ENCODE results near the gene CDH2.

CDH2 gene

DNA sequence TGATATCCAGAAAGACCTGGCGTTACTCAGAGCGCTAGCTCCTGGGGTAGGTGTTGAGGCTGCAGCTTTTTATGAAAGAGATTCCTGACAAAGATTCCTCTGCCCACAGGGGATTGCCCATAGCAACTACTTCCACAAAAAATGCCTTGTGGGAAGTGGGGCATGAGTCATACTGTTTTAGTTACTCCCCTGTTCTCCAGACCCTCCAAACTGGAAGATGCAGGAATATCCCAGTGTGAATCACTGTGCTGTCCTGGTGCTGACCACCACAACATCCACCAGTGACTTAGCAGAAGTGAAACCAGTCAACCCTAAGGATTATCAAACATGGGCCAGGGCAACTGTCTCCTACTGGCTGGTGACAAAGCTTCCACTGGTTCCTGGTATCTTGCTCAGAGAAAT is 61.8 kb downstream of the CDH2 start:
- Histone ChIP-seq H3K36me3 (ENCODE audit: control insufficient read depth in 2 of 2, insufficient read depth in 2 of 2, low read length in 2 of 2) (no peaks in the 10 kb centered on the region), H3K4me3 (ENCODE audit: low read length in 2 of 2) (no peak overlapping the region), H3K4me1 (ENCODE audit: control insufficient read depth in 2 of 2, insufficient read depth in 2 of 2, low read length in 2 of 2) (no peaks in the 10 kb centered on the region), H3K9ac (ENCODE audit: low read depth in 1 of 2, low read length in 2 of 2) (no peak overlapping the region), H3K27me3 (ENCODE audit: control insufficient read depth in 2 of 2, insufficient read depth in 2 of 2, low read length in 2 of 2) (no peaks in the 10 kb centered on the region), H3K27ac (ENCODE audit: low read depth in 2 of 2, low read length in 2 of 2) (no peak overlapping the region), H3K9me3 (ENCODE audit: control insufficient read depth in 2 of 2, low read length in 2 of 2) (no peaks in the 10 kb centered on the region)

GRCh38 chr18:28114472-28114871 is 62.5 kb downstream of the CDH2 start:
- Histone ChIP-seq H3K27ac (ENCODE audit: low read depth in 2 of 2, low read length in 2 of 2) (no peak overlapping the region), H3K4me1 (ENCODE audit: control insufficient read depth in 2 of 2, insufficient read depth in 2 of 2, low read length in 2 of 2) (no peaks in the 10 kb centered on the region), H3K36me3 (ENCODE audit: control insufficient read depth in 2 of 2, insufficient read depth in 2 of 2, low read length in 2 of 2) (no peaks in the 10 kb centered on the region), H3K27me3 (ENCODE audit: control insufficient read depth in 2 of 2, insufficient read depth in 2 of 2, low read length in 2 of 2) (no peaks in the 10 kb centered on the region), H3K9me3 (ENCODE audit: control insufficient read depth in 2 of 2, low read length in 2 of 2) (no peaks in the 10 kb centered on the region), H3K4me3 (ENCODE audit: low read length in 2 of 2) (no peak overlapping the region), H3K9ac (ENCODE audit: low read depth in 1 of 2, low read length in 2 of 2) (no peak overlapping the region)

GRCh38 chr18:28113271-28114029 is 63.5 kb downstream of the CDH2 start:
- Histone ChIP-seq H3K9me3 (ENCODE audit: control insufficient read depth in 2 of 2, low read length in 2 of 2) (no peaks in the 10 kb centered on the region), H3K36me3 (ENCODE audit: control insufficient read depth in 2 of 2, insufficient read depth in 2 of 2, low read length in 2 of 2) (no peaks in the 10 kb centered on the region), H3K4me3 (ENCODE audit: low read length in 2 of 2) (no peak overlapping the region), H3K4me1 (ENCODE audit: control insufficient read depth in 2 of 2, insufficient read depth in 2 of 2, low read length in 2 of 2) (no peaks in the 10 kb centered on the region), H3K27ac (ENCODE audit: low read depth in 2 of 2, low read length in 2 of 2) (no peak overlapping the region), H3K9ac (ENCODE audit: low read depth in 1 of 2, low read length in 2 of 2) (no peak overlapping the region), H3K27me3 (ENCODE audit: control insufficient read depth in 2 of 2, insufficient read depth in 2 of 2, low read length in 2 of 2) (no peaks in the 10 kb centered on the region)

DNA sequence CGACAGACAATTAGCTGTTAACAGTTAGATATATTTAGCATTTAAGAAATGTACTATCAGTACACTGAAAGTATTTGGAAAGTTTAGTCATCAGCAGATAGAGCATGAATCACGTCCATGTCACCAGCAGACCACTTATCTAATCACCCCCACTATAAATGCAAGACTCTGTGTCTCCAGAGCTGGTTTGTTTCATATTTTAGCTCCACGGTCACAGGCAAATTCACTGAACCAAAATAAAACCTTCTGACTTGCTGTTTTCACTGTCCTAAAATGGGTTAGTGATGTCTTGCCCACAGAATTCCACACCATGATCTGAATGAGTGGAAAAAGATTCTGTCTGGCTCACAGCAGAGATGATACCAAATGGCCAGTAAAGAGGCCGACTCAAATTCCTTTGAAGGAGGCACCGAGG is 64.9 kb downstream of the CDH2 start:
- no peaks in the 10 kb centered on the region for H3K27me3 ChIP-seq (ENCODE audit: control insufficient read depth in 2 of 2, insufficient read depth in 2 of 2, low read length in 2 of 2)
- no peaks in the 10 kb centered on the region for H3K4me1 ChIP-seq (ENCODE audit: control insufficient read depth in 2 of 2, insufficient read depth in 2 of 2, low read length in 2 of 2)
- H3K27ac ChIP-seq (ENCODE audit: low read depth in 2 of 2, low read length in 2 of 2): no peak overlapping the region
- H3K36me3 ChIP-seq (ENCODE audit: control insufficient read depth in 2 of 2, insufficient read depth in 2 of 2, low read length in 2 of 2): no peaks in the 10 kb centered on the region
- no peak overlapping the region for H3K9ac ChIP-seq (ENCODE audit: low read depth in 1 of 2, low read length in 2 of 2)
- H3K9me3 ChIP-seq (ENCODE audit: control insufficient read depth in 2 of 2, low read length in 2 of 2): no peaks in the 10 kb centered on the region
- H3K4me3 ChIP-seq (ENCODE audit: low read length in 2 of 2): no peak overlapping the region

- H3K4me1 ChIP-seq (ENCODE audit: control insufficient read depth in 2 of 2, insufficient read depth in 2 of 2, low read length in 2 of 2): no peaks in the 10 kb centered on the region
- H3K4me3 ChIP-seq (ENCODE audit: low read length in 2 of 2): no peak overlapping the region
- H3K36me3 ChIP-seq (ENCODE audit: control insufficient read depth in 2 of 2, insufficient read depth in 2 of 2, low read length in 2 of 2): no peaks in the 10 kb centered on the region
- H3K27me3 ChIP-seq (ENCODE audit: control insufficient read depth in 2 of 2, insufficient read depth in 2 of 2, low read length in 2 of 2): no peaks in the 10 kb centered on the region
- H3K9ac ChIP-seq (ENCODE audit: low read depth in 1 of 2, low read length in 2 of 2): no peak overlapping the region
- H3K27ac ChIP-seq (ENCODE audit: low read depth in 2 of 2, low read length in 2 of 2): no peak overlapping the region
- H3K9me3 ChIP-seq (ENCODE audit: control insufficient read depth in 2 of 2, low read length in 2 of 2): no peaks in the 10 kb centered on the region
These were observed 66.0 kb downstream of the CDH2 start for GRCh38 chr18:28110924-28111323.

DNA sequence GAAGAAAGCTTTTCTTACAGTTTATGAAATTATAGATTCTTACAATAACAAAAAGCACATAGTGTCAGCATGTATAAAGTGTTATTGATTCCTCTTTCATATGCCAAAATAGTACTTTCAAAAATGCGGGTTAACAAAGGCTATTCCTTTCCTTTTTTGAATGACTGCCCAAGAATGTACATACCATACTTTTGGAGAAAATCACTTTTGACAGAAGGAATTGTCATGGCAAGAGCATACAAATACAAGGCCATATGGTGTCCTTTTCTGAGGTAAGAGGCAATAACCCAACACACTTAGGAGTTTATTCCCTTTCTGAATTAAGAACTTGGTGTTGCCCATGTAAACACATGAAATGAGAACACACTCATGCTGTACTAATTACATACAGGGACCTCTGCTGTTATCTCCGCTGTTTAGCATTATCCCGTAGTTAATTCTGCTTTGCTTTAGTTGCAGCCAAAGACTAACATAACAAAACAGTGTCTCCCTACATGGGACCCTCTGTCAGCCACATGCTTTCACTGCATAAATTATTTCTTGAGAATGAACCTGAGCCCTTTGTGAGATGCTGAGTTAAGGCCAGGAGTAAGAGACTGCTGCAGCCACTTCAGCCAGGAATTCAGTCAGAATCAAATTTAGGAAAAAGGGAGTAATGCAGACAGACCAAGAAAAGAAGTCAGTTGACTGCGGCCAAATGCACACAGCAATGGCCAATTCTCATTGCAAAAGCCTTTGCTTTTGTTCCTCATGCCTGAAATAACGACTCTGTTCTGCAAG is 67.0 kb downstream of the CDH2 start:
- Histone ChIP-seq H3K9ac (ENCODE audit: low read depth in 1 of 2, low read length in 2 of 2) (no peak overlapping the region), H3K9me3 (ENCODE audit: control insufficient read depth in 2 of 2, low read length in 2 of 2) (no peaks in the 10 kb centered on the region), H3K27ac (ENCODE audit: low read depth in 2 of 2, low read length in 2 of 2) (no peak overlapping the region), H3K36me3 (ENCODE audit: control insufficient read depth in 2 of 2, insufficient read depth in 2 of 2, low read length in 2 of 2) (no peaks in the 10 kb centered on the region), H3K4me3 (ENCODE audit: low read length in 2 of 2) (no peak overlapping the region), H3K4me1 (ENCODE audit: control insufficient read depth in 2 of 2, insufficient read depth in 2 of 2, low read length in 2 of 2) (no peaks in the 10 kb centered on the region), H3K27me3 (ENCODE audit: control insufficient read depth in 2 of 2, insufficient read depth in 2 of 2, low read length in 2 of 2) (no peaks in the 10 kb centered on the region)

DNA sequence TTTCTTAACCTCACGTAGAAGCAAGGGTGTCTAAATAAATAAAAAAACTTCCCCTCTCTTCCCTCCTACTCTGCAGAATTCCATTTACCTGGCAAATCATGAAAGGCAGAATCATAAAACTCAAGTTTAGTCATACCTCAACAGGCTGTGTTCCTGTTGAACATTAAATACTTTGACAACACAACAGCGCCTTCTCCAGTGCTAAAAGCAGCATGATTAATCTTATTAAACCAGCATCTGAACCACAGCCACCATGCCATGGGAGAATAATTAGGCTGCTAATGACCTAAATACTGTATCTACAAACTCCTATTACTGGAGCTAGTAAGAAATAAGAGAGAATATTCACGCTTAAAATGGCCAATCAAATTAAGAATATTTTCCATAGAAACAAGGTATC is 68.1 kb downstream of the CDH2 start:
- Histone ChIP-seq H3K4me1 (ENCODE audit: control insufficient read depth in 2 of 2, insufficient read depth in 2 of 2, low read length in 2 of 2) (no peaks in the 10 kb centered on the region), H3K9ac (ENCODE audit: low read depth in 1 of 2, low read length in 2 of 2) (no peak overlapping the region), H3K27me3 (ENCODE audit: control insufficient read depth in 2 of 2, insufficient read depth in 2 of 2, low read length in 2 of 2) (no peaks in the 10 kb centered on the region), H3K9me3 (ENCODE audit: control insufficient read depth in 2 of 2, low read length in 2 of 2) (no peaks in the 10 kb centered on the region), H3K27ac (ENCODE audit: low read depth in 2 of 2, low read length in 2 of 2) (no peak overlapping the region), H3K4me3 (ENCODE audit: low read length in 2 of 2) (no peak overlapping the region), H3K36me3 (ENCODE audit: control insufficient read depth in 2 of 2, insufficient read depth in 2 of 2, low read length in 2 of 2) (no peaks in the 10 kb centered on the region)

DNA sequence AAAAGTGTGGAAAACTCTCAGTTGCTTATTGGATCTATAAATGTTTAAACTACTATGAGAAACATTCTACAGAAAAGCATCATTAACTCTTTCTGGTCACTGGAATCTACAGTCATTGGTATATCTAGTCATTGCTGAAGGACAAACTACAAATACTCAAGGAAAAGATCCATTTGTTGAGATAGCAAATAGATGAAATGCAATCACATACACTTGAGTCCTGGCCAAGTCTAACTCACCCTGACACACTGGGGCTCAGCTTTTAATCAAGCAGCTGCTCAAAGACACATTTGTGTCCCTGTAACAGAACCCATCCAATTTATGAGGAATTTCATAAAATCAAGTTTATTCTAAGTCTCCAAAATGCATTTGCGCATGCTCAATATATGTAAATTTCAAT is 68.7 kb downstream of the CDH2 start:
- Histone ChIP-seq H3K27me3 (ENCODE audit: control insufficient read depth in 2 of 2, insufficient read depth in 2 of 2, low read length in 2 of 2) (no peaks in the 10 kb centered on the region), H3K27ac (ENCODE audit: low read depth in 2 of 2, low read length in 2 of 2) (no peak overlapping the region), H3K9ac (ENCODE audit: low read depth in 1 of 2, low read length in 2 of 2) (no peak overlapping the region), H3K36me3 (ENCODE audit: control insufficient read depth in 2 of 2, insufficient read depth in 2 of 2, low read length in 2 of 2) (no peaks in the 10 kb centered on the region), H3K9me3 (ENCODE audit: control insufficient read depth in 2 of 2, low read length in 2 of 2) (no peaks in the 10 kb centered on the region), H3K4me3 (ENCODE audit: low read length in 2 of 2) (no peak overlapping the region), H3K4me1 (ENCODE audit: control insufficient read depth in 2 of 2, insufficient read depth in 2 of 2, low read length in 2 of 2) (no peaks in the 10 kb centered on the region)

DNA sequence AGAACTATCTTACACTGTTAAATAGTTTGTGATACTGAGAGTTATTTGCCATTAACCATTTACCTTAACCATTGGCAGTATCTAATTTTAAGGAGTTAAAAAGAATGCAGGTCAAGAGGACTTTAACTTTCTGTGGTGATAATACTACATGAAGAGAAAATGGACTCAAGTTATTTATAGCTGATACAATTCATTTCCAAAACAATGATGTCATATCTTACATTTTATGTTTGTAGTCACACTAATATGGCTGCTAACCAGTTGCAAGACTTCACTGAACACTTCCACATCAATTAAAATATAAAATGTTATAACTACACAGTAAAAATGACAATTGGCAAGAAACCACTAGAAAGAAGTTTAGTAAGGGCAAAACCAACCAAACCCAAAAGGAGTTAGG is 77.7 kb downstream of the CDH2 start:
- Histone ChIP-seq H3K9ac (ENCODE audit: low read depth in 1 of 2, low read length in 2 of 2) (no peak overlapping the region), H3K9me3 (ENCODE audit: control insufficient read depth in 2 of 2, low read length in 2 of 2) (no peaks in the 10 kb centered on the region), H3K4me1 (ENCODE audit: control insufficient read depth in 2 of 2, insufficient read depth in 2 of 2, low read length in 2 of 2) (no peaks in the 10 kb centered on the region), H3K27ac (ENCODE audit: low read depth in 2 of 2, low read length in 2 of 2) (no peak overlapping the region), H3K27me3 (ENCODE audit: control insufficient read depth in 2 of 2, insufficient read depth in 2 of 2, low read length in 2 of 2) (no peaks in the 10 kb centered on the region), H3K4me3 (ENCODE audit: low read length in 2 of 2) (no peak overlapping the region), H3K36me3 (ENCODE audit: control insufficient read depth in 2 of 2, insufficient read depth in 2 of 2, low read length in 2 of 2) (no peaks in the 10 kb centered on the region)

DNA sequence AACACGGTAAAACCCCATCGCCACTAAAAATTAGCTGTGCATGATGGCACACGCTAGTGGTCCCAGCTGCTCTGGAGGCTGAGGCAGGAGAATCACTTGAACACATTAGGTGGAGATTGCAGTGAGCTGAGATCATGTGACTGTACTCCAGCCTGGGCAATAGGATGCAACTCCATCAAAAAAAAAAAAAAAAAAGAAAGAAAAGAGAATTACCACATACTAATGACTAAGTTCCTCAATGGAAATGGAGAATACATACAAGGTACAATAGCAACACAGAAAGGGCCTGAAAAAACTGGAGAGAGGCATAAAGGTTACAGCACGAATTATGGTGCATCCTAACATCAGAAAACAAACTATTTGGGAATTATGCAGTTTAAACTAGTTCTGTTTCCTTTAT is 81.3 kb downstream of the CDH2 start:
- no peaks in the 10 kb centered on the region for H3K9me3 ChIP-seq (ENCODE audit: control insufficient read depth in 2 of 2, low read length in 2 of 2)
- H3K27me3 ChIP-seq (ENCODE audit: control insufficient read depth in 2 of 2, insufficient read depth in 2 of 2, low read length in 2 of 2): no peaks in the 10 kb centered on the region
- no peak overlapping the region for H3K4me3 ChIP-seq (ENCODE audit: low read length in 2 of 2)
- H3K36me3 ChIP-seq (ENCODE audit: control insufficient read depth in 2 of 2, insufficient read depth in 2 of 2, low read length in 2 of 2): no peaks in the 10 kb centered on the region
- H3K27ac ChIP-seq (ENCODE audit: low read depth in 2 of 2, low read length in 2 of 2): no peak overlapping the region
- no peaks in the 10 kb centered on the region for H3K4me1 ChIP-seq (ENCODE audit: control insufficient read depth in 2 of 2, insufficient read depth in 2 of 2, low read length in 2 of 2)
- no peak overlapping the region for H3K9ac ChIP-seq (ENCODE audit: low read depth in 1 of 2, low read length in 2 of 2)
